NT2/D1 (cell line): ENCODE measurements around the gene AP1S1.

Experiments
- SUZ12 ChIP-seq: IDR thresholded peaks from 2 replicates; pipeline ENCODE4 v1.6.1; 2011; ENCODE audit not compliant: insufficient read length, insufficient read depth; ENCODE audit errors: extremely low read depth
- YY1 ChIP-seq: IDR thresholded peaks from 2 replicates; pipeline ENCODE4 v1.6.1; 2011; ENCODE audit not compliant: insufficient read length, insufficient read depth
- ZNF274 ChIP-seq: IDR thresholded peaks from 2 replicates; pipeline ENCODE4 v1.6.1; 2011; ENCODE audit warnings: mild to moderate bottlenecking, low read depth, low read length

DNA sequence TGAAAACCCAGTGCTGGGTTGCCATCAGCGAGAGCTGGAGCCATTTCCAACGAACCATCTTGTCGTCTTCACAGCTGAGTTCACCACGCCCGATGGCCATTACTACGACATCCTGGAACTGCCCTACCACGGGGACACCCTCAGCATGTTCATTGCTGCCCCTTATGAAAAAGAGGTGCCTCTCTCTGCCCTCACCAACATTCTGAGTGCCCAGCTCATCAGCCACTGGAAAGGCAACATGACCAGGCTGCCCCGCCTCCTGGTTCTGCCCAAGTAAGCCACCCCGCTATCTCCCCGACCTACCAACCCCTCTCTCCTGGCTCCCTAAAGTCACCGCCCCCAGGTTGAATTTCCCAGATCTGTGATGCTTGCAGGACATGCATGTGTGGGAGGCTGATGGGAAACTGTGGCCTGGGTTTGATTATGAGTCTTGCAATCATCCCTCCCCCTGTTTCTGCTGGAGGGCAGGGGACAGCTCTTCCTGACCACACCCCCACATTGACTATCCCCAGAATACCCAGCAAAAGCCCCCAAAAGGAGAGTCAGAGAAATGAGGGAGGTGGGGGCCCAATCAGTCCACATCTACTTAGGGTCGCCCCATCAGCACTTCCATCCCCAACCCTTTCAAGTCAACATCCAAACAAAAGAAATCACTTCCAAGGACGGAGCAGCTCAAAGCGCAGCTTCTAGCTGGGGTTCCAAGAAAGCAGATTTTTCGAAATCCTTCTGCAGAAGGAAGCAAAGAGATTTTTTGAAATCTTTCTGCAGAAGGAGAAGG, 20.5 kb upstream of the AP1S1 start:
- TF ChIP-seq SUZ12, result no peak
- no peak for TF ChIP-seq ZNF274
- TF ChIP-seq YY1, result no peak
